Dedifferentiated amniotic fluid mesenchymal stem cell (primary cell): ENCODE data around the gene ORC2.

ENCODE experiments used
- DNase-seq: peaks from one replicate; pipeline ENCODE4 v3.0.0-alpha.2; 2016; ENCODE audit errors: extremely low spot score

Gene ORC2

DNA sequence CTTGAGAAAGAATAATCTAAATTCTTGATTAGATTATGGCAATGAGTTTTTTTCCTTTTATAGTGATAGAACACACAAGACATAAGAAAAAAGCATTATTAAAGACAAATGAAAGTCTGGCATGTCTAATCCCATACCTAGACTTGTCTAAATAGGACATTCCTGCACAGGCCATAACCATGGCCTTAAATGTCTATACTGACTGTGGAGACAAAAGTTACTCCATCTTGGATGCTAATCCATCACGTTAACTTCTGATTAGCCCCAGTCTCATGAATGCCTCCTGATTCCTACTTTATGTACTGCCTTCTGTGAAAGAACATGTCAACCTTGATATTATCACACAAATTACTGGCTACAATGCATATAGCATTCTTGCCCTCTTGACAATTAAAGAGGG, 23.6 kb downstream of the ORC2 start:
- no peak for DNase-seq

DNA sequence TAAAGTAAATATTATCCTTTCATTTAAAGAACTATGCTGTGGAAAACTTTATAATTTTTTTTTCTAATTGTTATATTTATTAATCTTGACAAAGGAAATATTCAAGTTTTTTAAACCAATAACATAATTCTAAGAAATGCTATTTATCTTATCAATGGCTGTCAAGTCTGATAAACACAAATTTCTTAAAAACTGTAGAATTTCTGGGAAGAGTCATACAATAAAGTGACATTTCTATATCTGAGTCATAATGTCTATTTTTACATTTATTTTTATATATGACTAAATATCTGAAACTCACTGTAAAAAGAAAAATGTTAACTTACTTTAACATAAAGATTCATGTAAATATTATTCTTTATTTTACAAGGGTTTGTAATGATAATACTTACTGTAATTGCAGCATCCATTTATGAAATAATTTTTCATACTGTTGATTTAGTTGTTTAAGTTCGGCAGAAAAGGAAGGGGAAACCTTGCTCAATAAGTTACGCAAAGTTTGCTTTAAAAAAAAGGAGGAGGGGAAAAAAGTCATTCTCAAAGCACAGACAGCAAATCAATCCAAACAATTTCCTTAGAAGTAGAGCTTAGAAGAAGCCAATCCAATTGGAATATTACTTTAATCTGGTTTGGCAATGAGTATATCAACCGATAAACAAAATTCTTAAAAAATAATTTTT, 32.4 kb downstream of the ORC2 start:
- no peak for DNase-seq

DNA sequence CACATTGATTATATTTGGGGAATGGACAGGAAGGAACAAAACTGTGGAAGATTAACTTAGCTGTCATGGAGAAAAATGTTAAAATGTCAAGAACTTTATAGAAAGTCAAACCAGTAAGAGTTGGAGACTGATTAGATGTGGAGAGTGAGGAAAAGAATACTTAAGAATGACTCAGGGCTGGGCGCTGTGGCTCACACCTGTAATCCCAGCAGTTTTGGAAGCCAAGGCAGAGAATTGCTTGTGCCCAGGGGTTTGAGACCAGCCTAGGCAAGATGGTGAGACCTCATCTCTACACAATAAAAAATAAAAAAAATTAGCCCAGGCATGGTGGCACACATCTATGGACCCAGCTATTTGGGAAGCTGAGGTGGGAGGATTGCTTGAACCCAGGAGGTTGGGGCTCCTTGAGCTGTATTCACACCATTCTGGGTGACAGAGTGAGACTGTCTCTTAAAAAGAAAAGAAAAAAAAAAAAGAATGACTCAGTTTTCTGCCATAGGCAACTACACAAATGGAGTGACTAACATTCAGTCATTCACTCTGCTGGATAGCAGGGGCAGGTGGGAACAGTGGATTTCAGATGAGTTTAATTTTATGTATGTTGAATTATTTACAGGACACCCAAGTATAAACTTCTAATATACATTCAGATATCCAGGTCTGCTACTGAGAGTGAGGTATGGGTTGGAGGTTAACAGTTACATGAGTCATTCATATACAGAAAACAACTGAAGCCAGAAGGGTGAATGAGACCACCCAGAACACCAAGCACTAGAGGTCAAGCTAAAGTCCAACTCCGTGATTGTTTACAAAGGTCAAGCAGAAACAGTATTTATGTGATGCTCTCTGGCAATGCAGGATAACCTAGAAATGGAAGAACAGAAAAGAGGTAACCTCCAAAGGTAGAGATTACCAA, 33.9 kb downstream of the ORC2 start:
- DNase-seq = no peak

DNA sequence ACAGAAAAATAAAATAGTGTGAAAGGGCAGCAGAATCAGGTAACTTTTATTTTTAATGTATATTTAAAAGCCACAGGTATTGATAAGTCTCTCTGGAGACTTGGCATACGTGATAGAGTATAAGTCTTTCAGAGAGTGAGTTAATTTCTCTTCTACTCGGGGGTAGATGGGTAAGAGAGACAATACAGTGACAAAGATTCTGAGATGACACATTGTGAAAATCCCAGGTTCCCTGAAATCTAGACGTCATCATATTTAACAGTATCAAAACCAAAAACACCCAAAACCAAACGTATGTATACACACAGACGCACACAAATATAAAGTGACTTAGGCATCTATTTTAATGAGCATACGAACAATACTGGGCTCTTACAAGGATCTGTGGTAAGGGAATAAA, 41.0 kb downstream of the ORC2 start:
- DNase-seq = no peak

DNA sequence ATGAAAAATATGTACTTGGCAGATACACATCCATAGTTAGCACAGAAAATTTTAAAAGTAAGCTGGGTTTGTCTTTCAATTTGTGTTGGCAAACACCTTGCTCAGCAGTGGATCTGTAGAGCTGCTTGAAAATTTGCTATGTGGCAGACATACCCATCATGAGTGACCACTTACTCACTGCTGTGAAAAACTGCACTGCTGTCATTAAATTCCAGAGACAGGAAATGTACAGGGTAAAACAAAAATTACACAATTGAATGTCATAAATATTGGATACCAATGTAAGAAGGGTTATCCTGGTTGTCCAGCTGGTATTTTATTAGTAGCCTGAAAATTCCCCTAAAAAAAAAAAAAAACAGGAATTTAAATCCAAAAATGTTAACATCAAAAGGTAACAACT, 49.8 kb downstream of the ORC2 start:
- peak; percentile 26 for DNase-seq

DNA sequence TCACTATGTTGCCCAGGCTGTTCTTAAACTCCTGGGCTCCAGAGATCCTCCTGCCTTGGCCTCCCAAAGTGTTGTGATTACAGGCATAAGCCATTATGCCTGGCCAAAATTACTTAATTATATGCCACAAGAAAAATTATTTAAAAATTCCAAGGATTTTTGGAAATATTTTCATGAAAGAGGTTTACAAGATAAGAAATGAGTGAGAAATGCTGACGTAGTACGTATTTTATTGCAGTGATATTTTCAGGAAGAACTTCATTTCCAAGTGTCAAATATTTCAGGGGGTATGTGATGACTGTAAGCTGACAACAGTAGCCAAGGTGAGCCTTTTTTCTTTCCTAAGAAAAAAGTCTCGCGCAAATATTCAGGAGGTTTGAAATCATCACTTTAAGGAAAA, 53.5 kb downstream of the ORC2 start:
- no peak for DNase-seq

DNA sequence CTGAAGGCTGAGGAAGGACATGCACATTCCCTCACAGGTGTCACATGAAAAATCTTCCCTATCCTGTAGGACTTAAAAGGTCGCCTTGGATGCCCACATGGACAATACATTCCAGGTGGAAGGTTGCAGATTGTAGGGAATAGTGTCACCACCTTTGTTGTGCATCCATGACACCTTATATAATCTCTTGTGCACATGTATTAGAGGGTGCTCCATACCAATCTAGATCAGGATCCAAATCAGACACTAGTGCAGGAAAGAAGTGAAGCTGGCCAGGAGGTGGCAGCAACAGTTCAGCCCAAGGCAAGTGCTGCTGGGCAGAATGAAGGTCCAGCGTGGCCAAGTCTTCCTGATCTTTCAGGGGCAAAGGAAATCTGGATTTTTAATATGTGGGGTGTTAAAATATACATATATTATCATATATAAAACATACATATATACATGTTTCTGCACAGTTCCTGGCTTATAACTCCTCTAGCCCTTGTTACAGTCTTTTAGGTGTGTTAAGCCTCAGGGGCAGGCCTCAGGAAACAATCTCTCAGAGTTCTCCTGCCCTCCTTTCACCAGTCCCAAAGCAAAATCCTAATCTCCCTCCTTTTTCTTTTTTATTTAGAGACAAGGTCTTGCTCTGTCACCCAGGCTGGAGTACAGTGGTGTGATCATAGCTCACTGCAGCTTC, 57.7 kb downstream of the ORC2 start:
- DNase-seq = peak; percentile 52

DNA sequence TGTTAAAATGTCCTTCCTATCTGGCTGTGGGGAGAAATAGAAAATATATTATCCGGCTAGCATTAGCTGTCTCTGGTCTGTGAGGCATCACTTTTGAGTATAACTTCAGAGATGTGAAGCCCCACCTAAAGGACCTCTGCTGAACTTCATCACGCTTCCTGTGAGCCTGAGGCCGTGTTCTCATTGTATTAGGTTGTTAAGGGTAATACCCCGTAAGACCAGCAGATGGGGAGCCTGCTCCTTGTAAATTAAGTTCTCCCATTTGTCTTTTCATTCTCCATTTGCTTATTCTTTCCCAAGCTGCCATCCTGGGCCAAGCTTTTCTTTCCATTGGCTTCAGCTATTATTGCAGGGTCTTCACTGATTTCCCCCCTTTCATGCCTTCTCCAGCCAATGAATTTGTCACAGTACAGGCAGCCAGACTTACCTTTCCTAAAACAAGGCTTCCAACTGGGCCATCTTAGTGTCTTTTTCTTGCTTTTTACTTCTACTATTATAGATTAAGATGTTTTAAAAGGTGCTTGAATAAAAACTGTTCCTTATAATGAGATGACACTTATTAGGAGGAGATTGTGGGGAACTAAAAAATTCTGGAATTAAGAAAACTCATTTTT, 61.9 kb downstream of the ORC2 start:
- DNase-seq = peak; percentile 89

DNA sequence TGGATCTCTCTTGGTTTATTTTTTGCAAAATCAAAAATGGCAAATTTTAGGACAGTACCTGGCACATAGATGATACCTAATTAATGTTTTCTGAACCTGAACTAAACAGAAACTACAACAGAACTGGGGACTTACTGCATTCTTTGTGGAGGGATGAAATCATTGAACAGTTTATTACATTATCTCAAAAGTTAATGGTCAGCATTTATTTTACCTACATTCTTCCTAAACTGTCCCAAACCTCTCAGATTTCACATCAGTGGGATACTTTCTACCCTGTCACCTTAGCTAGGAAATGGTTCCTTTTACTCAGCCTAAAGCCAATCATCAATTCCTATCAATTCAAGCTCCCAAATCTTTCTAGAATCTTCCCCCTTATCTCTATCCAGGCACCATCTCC, 64.0 kb downstream of the ORC2 start:
- no peak for DNase-seq

DNA sequence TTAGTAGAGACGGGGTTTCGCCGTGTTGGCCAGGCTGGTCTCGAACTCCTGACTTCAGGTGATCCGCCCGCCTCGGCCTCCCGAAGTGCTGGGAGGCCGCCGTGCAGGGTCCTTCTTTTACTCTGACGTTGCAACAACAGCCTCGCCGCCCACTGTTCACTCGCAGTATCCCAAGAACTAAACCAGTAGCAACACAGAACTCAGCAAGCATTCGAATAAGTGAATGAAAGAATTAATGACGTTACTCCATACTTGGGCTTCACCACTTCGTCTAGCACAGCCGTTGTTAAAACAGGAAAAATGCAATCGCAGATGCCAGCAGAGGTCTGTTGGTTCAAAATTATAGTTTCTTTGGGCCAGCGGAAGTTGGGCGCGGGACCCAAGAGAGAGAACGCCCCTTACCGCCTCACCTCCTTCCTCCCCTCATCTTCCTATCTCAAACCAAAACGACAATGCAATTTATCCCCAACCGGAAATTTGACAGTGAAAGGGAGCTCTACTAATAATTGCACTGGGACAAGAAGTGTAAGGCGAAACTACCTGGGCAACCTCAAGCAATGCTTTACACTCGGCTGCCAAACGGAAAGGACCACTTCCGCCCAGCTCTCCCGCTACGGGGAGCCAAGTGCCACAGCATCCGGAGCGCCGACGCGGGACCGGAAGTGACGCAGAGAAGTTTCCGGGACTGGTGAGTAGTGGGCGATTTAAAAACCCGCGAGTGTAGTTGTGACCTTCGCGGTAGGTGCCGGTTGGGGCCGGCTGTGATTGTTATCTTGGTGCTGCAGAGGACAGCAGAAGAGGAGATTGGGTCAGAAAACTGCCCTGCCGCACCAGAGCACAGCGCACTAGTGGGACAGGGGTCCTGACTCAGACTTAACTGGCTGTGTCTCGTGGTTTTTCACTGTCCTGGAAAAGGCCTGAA, 74.5 kb downstream of the ORC2 start, which contains the start of the genes NIF3L1 and PPIL3:
TSS of gene NIF3L1 (plus strand) at position 668 of the 922 bp plus-strand sequence. CDS start 2,573 bp downstream, outside the sequence.
TSS of gene PPIL3 (minus strand) at position 374 of the 922 bp plus-strand sequence. CDS start 1,462 bp downstream, outside the sequence.
- DNase-seq = peak; percentile 98

DNA sequence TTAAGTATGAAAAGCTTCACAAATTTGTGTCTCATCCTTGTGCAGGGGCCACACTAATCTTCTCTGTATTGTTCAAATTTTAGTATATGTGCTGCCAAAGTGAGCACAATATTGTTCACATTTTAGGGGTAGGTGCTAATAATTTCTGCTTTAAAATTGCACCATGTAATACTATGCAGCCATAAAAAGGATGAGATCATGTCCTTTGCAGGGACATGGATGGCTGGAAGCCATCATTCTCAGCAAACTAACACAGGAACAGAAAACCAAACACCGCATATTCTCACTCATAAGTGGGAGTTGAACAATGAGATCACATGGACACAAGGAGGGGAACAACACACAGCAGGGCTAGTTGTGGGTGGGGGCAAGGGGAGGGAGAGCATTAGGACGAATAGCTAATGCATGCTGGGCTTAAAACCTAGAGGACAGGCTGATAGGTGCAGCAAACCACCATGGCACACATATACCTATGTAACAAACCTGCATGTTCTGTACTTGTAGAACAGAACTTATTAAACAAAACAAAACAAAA, 81.7 kb downstream of the ORC2 start:
- DNase-seq = peak; percentile 3

DNA sequence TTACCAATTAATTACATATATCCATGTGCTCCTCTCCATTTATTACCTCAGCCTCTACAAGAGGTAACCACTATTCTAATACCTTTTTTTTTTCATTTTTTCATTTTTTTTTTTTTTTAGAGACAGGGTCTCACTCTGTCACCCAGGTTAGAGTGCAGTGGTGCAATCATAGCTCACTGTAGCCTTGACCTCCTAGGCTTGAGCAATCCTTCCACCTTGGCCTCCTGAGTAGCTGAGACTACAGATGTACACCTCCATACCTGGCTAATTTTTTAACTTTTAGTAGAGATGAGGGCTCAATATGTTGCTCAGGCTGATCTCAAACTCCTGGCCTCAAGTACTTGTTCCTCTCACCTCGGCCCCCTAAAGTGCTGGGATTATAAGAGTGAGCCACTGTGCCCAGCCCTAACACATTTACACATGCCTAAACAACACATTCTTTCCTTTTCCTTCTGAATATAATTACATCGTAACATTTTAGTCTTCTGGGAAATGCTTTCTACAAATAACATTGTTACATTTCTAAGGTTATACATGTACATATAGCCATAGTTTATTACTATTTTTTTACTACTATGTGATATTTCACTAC, 85.1 kb downstream of the ORC2 start:
- peak; percentile 0 for DNase-seq

DNA sequence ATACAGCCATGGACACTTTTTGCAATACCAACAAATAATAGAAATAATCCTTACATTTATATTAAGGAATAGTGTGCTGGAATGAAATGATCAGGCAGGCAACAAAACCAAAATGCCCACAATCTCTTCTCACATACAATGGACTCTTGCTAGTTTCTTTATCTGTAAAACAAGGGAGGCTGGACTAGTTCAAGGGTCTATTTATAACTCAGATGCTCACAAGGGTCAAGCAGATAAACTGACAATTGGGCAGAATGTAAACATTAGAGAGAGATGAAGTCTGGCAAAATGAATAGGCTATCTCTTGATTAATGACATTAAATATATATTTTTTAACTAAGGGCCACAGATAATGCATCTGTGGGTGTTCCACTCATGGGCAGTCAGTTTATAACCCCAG, 86.0 kb downstream of the ORC2 start:
- DNase-seq = no peak

DNA sequence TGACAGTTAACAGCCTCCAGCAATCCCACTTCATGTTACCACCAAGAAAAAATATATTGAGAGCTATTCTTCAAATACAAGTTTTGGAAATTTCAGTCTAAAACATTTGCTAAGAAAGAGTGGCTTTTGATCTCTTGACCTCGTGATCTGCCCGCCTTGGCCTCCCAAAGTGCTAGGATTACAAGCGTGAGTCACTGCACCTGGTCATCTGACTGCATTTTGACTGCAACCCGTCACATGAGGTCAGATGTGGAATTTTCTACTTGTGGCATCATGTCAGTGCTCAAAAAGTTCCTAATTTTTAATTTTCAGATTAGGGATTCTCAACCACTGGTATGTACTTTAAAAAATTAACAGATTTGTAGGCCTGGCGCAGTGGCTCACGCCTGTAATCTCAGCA, 89.9 kb downstream of the ORC2 start:
- no peak for DNase-seq

DNA sequence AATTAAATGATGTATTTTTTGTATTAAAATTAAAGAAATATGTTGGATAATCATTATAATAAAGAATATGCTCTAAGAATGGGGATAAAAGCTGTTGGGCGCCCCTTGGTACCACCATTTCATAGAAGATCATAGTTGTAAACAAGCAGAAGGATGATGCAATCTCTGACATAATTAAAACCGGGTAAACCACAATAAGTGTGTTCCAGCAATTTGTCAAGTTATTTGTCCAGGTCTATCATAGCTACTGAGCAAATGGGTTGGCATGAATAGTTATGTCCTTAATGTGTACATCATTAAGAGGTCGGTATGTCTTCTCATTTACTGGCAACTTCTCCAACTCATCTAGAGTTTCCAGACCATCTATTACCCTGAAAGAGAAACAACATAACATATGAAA, 92.3 kb downstream of the ORC2 start:
- no peak for DNase-seq

DNA sequence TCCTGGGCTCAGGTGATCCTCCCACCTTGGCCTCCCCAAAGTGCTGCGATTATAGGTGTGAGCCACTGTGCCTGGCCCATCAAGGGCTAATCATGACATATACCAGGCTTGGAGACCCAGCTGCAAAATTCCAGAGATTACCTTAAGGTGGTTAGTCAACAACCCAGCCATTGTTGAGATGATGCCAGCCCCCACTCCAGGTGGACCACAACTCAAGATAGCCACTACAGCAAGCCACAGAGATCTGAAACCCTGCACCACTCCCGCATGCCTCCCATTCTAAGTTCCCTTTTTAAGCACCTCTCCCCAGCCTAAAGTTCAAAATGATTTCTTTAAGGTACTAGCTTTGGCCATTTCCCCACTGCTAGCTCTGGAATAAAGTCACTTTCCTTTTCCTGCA, 94.4 kb downstream of the ORC2 start:
- DNase-seq = no peak

DNA sequence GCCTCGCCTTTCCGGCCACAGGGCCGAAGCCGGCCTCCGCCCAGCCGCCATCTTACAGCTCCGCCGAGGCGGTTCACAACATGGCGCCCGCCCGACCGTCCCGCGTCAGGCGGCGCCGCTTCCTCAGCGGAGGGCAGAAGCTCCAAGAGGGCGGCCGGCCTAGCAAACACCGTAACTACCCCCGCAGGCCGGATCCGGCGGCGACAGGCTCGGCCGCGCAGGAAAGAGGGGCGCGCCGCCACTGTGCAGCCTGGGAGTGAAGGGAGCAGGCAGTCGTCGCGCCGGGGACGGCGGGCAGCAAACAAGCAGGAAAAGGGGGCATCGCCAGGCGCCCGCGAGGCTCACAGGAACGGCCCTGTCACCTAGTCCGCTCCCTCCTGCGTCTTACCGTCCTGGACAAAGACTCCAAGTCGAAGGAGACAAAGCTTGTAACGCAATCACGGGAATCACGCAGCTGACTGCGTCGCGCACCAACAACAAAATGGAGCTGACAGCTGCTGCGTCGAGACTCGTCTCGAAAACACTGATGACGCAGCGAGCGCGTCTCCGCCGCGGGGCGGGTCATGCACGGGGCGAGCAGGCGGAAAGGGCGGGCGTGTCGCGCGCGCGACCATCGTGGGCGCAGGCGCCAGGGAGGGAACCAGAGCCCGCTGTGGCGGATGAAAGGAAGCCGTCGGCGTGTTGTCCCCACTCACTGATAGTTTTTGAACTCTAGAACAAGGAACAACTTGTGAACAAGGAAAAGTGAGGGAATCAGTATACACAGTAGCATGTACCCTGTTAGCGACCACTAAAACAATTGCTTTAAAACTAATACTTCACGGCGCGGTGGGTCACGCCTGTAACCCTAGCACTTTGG, 99.1 kb downstream of the ORC2 start, which contains the start of gene CLK1:
TSS of gene CLK1 (minus strand) at position 483 of the 859 bp plus-strand sequence. CDS start 2,796 bp downstream, outside the sequence.
- peak; percentile 93 for DNase-seq

DNA sequence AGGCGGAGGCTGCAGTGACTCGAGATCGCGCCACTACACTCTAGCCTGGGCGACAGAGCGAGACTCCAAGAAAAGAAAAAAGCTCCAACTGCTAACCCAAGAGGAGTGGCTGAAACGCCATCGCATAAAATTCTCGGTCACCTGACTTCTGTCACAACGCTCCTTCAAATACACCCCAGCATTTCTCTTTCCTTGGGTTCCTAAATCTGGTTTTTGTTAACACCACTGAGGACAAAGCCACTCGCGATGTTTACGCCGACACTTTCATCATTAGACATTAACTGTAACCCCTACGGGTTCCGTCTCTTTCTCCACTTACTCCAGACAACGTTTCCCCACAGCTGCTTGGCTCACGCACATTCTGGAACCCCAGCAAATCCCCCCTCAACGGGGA, 99.7 kb downstream of the ORC2 start:
- peak; percentile 37 for DNase-seq

DNA sequence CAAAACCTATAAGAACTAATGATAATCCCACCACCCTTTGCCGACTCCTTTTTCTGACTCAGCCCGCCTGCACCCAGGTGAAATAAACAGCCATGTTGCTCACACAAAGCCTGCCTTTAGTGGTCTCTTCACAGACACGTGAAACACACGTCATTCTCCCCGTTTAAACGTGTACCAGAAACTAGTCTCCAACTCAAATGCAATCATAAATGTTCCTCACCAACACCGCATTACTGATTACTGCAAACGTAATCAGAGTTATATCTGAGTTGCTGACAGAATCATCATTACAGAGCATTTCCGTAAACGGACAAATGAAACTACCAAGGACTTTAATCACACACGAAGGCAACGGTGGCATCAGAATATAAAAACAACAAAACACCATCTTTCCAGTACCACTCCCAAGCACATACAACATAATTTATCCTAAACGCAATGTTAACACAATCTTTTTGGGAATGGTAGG, 100.9 kb downstream of the ORC2 start:
- peak; percentile 58 for DNase-seq
